Measurements from ENCODE around the gene CDKAL1.

- TF ChIP-seq POLR2A (IDR thresholded peaks at IDR 0.05; ENCODE audit: low read depth, low read length) (no peak), POLR2AphosphoS5 (IDR thresholded peaks at IDR 0.05; ENCODE audit: low read depth, low read length) (no peak), TAF1 (IDR thresholded peaks at IDR 0.05; ENCODE audit: low read depth, low read length) (no peak), SPI1 (IDR thresholded peaks at IDR 0.05; ENCODE audit: low read depth, low read length) (no peak), PAX5 (IDR thresholded peaks at IDR 0.05; ENCODE audit: insufficient read depth, low read length, severe bottlenecking) (no peak), POU2F2 (IDR thresholded peaks at IDR 0.05; ENCODE audit: low read depth, low read length) (no peak)
Measured at GRCh38 chr6:21064756-21065340, 530.6 kb downstream of the CDKAL1 start.
